Spinal cord (tissue), 10 donors: ENCODE measurements around the gene SSX2IP. TPM values are rescaled to one million over a fixed set of nuclear protein-coding genes. Genes with fewer than 3 reads are reported as not detected.

Experiments
- DNase-seq, 6 donors: peaks; one replicate each; pipeline versions ENCODE4 v3.0.0 to v3.0.0-alpha.2; 2013 to 2015; ENCODE audit warnings: low spot score in 6 of 6, low read depth in 4 of 6
- H3K27ac ChIP-seq: one replicate; pipeline ENCODE4 v1.5.1; 2013; ENCODE audit warnings: low read depth, low read length, control low read depth
- H3K27me3 ChIP-seq: one replicate; pipeline ENCODE4 v1.6.1; 2013; ENCODE audit warnings: low read length; ENCODE audit not compliant: control insufficient read depth, insufficient read depth
- H3K36me3 ChIP-seq: one replicate; pipeline ENCODE4 v1.6.1; 2013; ENCODE audit warnings: low read length; ENCODE audit not compliant: control insufficient read depth, insufficient read depth
- H3K4me1 ChIP-seq: one replicate; pipeline ENCODE4 v1.6.1; 2013; ENCODE audit warnings: low read length; ENCODE audit not compliant: control insufficient read depth, insufficient read depth
- H3K4me3 ChIP-seq: one replicate; pipeline ENCODE4 v1.5.1; 2013; ENCODE audit warnings: low read depth, low read length, control low read depth
- H3K9me3 ChIP-seq: one replicate; pipeline ENCODE4 v1.6.1; 2013; ENCODE audit warnings: low read length; ENCODE audit not compliant: control insufficient read depth, insufficient read depth
- WGBS: methylation state at CpG from one replicate; pipeline ENCODE4 v1.1.5; 2013; ENCODE audit warnings: missing lambda C conversion rate; ENCODE audit not compliant: insufficient coverage; 5-methylcytosine and 5-hydroxymethylcytosine counted together
- polyA plus RNA-seq, 2 donors: library from polyadenylated mRNA; unstranded; fragments of 120-200 nt; gene quantifications; one replicate each; pipeline ENCODE4 v1.2.1, GENCODE V29; 2013; ENCODE audit not compliant: insufficient read length in 2 of 2
- total RNA-seq, 2 donors: library from RNA; depleted of rRNA in 1 of 2; stranded (reverse); fragments of 120-200 nt in 1 of 2; fragments of >200 nt in 1 of 2; gene quantifications; one replicate each; pipeline versions ENCODE4 v1.2.3 to v1.2.4, GENCODE V29; 2013 to 2014
- donor health status: healthy.

Gene SSX2IP
- total and polyA plus RNA-seq, 4 donors = 14.9 to 29.7 (median 21.5) TPM

GRCh38 chr1:84632673-84633434, 57.4 kb downstream of the SSX2IP start:
- Histone ChIP-seq H3K4me3 (no peak overlapping the region), H3K27ac (no peak overlapping the region), H3K9me3 (no peaks in the 10 kb centered on the region), H3K4me1 (no peaks in the 10 kb centered on the region), H3K36me3 (no peaks in the 10 kb centered on the region), H3K27me3 (no peaks in the 10 kb centered on the region)
- DNase-seq = peak in 1 of 6 donors; percentile 20
- WGBS = no CpG with 5 or more reads among the region's 2 CpGs

- 75% methylated on average over 5 of the region's 6 CpGs for WGBS
Observed at GRCh38 chr1:84632137-84632536, 58.1 kb downstream of the SSX2IP start.

GRCh38 chr1:84624876-84625275, 65.4 kb downstream of the SSX2IP start:
- 78% methylated on average over 3 of the region's 5 CpGs for WGBS
- Histone ChIP-seq H3K27ac (no peak overlapping the region), H3K27me3 (no peaks in the 10 kb centered on the region), H3K36me3 (no peaks in the 10 kb centered on the region), H3K4me1 (peaks cover 7% of the 10 kb centered on the region), H3K9me3 (no peaks in the 10 kb centered on the region), H3K4me3 (no peak overlapping the region)
- DNase-seq = no peak

More at GRCh38 chr1:84632137-84632536, 58.1 kb downstream of the SSX2IP start:
- no peaks in the 10 kb centered on the region for H3K4me1 ChIP-seq
- no peaks in the 10 kb centered on the region for H3K27me3 ChIP-seq
- no peak for DNase-seq
- H3K27ac ChIP-seq = no peak overlapping the region
- no peaks in the 10 kb centered on the region for H3K9me3 ChIP-seq
- H3K4me3 ChIP-seq = no peak overlapping the region
- H3K36me3 ChIP-seq = no peaks in the 10 kb centered on the region

DNA sequence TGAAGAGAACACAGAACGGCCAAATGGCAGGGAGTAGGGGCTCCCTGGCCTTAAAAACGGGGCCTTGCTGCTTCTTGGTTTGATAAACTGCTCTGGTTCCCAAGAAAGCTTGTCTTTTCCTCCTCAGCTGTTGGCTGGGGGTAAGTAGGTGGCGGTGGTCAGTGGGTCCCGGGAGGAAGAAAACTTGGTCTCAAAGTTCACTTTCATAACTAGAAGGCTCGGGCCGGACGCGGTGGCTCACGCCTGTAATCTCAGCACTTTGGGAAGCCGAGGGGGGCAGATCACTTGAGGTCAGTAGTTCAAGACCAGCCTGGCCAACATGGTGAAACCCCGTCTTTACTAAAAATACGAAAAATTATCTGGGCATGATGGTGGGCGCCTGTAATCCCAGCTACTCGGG, 68.7 kb downstream of the SSX2IP start:
- H3K36me3 ChIP-seq = no peaks in the 10 kb centered on the region
- H3K4me1 ChIP-seq = peaks cover 11% of the 10 kb centered on the region
- H3K27ac ChIP-seq = no peak overlapping the region
- no peaks in the 10 kb centered on the region for H3K9me3 ChIP-seq
- H3K27me3 ChIP-seq = no peaks in the 10 kb centered on the region
- 93% methylated on average over 12 of the region's 14 CpGs for WGBS
- H3K4me3 ChIP-seq = no peak overlapping the region
- DNase-seq = no peak

- Histone ChIP-seq H3K4me1 (peaks cover 11% of the 10 kb centered on the region), H3K4me3 (peak overlapping the region; percentile 66), H3K36me3 (no peaks in the 10 kb centered on the region), H3K27ac (no peak overlapping the region), H3K9me3 (no peaks in the 10 kb centered on the region), H3K27me3 (no peaks in the 10 kb centered on the region)
- peak; percentile 46 to 90 (median 58) for DNase-seq
- WGBS = under 1% methylated on average over 42 of the region's 46 CpGs
Observed at GRCh38 chr1:84620720-84621313, 69.4 kb downstream of the SSX2IP start.

DNA sequence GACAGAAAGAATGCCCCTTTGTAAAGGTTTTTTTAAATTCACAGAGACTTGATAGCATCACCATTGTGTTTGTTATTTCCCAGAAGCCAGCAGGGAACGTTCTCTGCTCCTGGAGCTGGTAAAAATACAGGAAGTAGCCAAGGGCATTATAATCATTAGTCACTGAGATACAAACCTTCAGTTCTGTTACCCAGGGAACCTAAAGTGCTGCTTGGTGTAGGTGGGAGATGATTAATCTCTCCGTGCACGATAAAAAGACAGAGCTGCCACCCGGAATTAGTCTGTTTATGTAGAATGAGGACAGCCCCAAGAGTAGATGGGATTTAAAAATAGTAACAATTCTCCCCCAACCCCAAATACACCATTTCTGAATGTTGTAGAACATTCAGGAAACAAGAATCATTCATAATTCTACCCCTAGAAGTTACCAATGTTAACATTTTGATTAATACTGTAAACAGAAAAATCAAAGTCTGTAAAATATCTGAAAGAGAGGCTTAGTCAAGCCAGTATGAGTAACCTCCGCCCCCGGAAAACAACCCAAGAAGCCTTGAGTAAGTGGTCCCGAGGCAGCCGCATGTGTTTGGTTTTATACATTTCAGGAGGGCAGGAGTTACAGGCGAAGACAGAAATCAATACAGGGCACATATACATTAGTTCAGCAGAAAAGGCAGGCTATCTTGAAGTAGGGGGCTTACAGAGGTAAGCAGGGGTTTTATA, 70.7 kb downstream of the SSX2IP start:
- H3K36me3 ChIP-seq = no peaks in the 10 kb centered on the region
- DNase-seq = peak in 3 of 6 donors; percentile 4 to 76 (median 23)
- H3K9me3 ChIP-seq = no peaks in the 10 kb centered on the region
- H3K27me3 ChIP-seq = no peaks in the 10 kb centered on the region
- H3K4me1 ChIP-seq = peaks cover 11% of the 10 kb centered on the region
- H3K27ac ChIP-seq = no peak overlapping the region
- 64% methylated on average over 6 of the region's 9 CpGs for WGBS
- no peak overlapping the region for H3K4me3 ChIP-seq

- H3K4me3 ChIP-seq = no peak overlapping the region
- no CpG with 5 or more reads among the region's 2 CpGs for WGBS
- H3K9me3 ChIP-seq = no peaks in the 10 kb centered on the region
- no peaks in the 10 kb centered on the region for H3K36me3 ChIP-seq
- H3K4me1 ChIP-seq = peaks cover 11% of the 10 kb centered on the region
- H3K27me3 ChIP-seq = no peaks in the 10 kb centered on the region
- H3K27ac ChIP-seq = no peak overlapping the region
- no peak for DNase-seq
Observed at GRCh38 chr1:84617349-84617748, 72.9 kb downstream of the SSX2IP start.

DNA sequence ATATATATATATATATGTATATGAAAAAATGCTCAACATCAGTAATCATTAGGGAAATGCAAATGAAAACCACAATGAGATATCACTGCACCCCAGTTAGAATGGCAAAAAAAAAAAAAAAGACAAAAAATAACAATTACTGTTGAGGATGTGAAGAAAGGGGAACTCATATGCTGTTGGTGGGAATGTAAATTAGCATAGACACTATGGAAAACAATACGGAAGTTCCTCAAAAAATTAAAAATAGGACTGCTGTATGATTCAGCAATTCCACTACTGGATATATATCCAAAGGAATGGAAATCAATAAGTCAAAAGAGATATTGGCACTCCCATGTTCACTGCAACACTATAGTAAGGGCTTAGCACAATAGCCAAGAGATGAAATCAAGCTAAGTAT, 74.5 kb downstream of the SSX2IP start:
- Histone ChIP-seq H3K27ac (no peak overlapping the region), H3K4me1 (peaks cover 11% of the 10 kb centered on the region), H3K4me3 (no peak overlapping the region), H3K9me3 (no peaks in the 10 kb centered on the region), H3K27me3 (no peaks in the 10 kb centered on the region), H3K36me3 (no peaks in the 10 kb centered on the region)
- WGBS = no CpG with 5 or more reads among the region's 1 CpG
- DNase-seq = no peak

GRCh38 chr1:84613887-84614286, 76.4 kb downstream of the SSX2IP start:
- no peaks in the 10 kb centered on the region for H3K9me3 ChIP-seq
- H3K36me3 ChIP-seq = no peaks in the 10 kb centered on the region
- no peak overlapping the region for H3K4me3 ChIP-seq
- 100% methylated on average over 1 of the region's 2 CpGs for WGBS
- no peaks in the 10 kb centered on the region for H3K27me3 ChIP-seq
- H3K27ac ChIP-seq = no peak overlapping the region
- peaks cover 1% of the 10 kb centered on the region for H3K4me1 ChIP-seq
- DNase-seq = no peak
